GM12872 (cell line): ENCODE measurements around the gene DDN.

Experiments used
- CTCF ChIP-seq: IDR thresholded peaks from 3 replicates; pipeline ENCODE4 v1.5.1; 2011; ENCODE audit warnings: low read depth, mild to moderate bottlenecking, low read length, moderate library complexity; ENCODE audit not compliant: insufficient read depth

The DDN gene

DNA sequence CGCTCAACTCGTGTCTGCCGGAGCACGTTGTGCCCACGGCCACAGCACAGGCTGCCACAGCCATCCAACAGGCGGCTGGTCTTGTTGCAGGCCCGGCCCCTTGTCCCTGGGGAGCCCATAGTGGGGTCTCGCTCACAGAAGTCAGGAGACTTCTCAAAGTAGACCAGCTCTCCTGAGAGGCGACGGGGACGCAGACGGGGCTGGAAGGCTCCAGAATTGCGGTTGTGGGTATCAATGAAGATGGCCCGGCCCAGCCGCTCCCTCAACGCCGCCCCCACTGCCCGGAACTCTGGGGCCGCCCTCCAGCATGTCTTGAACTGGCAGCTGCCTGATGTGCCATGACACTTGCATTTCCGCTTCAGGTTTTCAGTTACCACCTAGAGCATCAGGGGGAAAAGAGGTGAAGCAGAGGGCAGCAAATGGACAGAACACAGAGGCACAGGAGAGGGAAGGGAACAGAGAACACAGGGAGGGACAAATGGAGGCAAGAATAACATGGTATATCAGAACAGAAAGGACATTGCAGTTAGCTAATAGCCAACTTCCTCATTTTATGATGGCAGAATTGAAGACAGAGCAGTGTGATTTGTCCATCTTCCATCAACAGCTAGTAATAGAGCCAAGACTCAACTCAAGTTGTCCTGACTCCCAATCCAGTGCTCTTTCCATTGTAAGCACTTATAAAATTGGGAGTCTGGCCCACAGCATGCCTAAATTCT, 32.8 kb downstream of the DDN start:
- TF ChIP-seq CTCF: no peak

- TF ChIP-seq CTCF: no peak
These were observed 33.8 kb downstream of the DDN start for GRCh38 chr12:48965298-48965838.

DNA sequence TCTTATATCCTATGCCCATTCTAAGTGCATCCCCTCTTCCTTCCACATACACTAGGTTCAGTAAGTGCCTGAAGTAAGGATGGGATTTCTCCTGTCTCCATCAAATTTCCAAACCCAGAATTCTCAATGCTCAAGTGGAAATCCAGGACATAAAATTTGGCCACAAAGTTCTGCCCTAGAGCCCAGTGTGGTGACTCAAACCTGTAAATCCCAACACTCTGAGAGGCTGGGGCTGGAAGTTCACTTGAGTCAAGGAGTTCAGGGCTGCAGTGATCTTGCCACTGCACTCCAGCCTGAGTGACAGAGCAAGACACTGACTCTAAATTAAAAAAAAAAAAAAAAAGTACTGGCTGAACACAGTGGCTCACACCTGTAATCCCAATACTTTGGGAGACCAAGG, 37.4 kb downstream of the DDN start:
- no peak for TF ChIP-seq CTCF

GRCh38 chr12:48961331-48961730, 37.8 kb downstream of the DDN start:
- TF ChIP-seq CTCF: no peak

GRCh38 chr12:48960834-48961233, 38.3 kb downstream of the DDN start:
- no peak for TF ChIP-seq CTCF

DNA sequence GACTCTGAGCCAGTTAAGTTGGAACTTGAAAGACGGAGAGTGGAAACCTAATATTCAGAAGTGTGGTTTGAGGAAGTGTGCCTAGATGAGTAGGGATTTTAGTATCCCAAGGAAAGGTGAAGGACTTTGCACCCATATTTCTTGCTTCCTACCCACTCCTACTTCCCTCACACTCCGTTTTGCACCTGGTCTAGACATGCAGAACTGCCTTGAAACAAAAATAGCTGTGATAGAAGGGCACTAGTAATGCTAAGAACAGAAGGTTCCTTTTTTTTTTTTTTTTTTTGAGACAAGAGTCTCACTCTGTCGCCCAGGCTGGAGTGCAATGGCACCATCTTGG, 41.2 kb downstream of the DDN start:
- TF ChIP-seq CTCF: no peak

- no peak for TF ChIP-seq CTCF
These were observed 41.8 kb downstream of the DDN start, which contains the start of gene ARF3 for GRCh38 chr12:48957141-48958048. Gene ARF3, minus strand, starts transcription at chr12:48957487. Its CDS starts 16,392 bp downstream, at chr12:48941095.
